H9 (cell line): ENCODE results near the gene FEZF1. TPM values are rescaled to one million over a fixed set of nuclear protein-coding genes. Genes with fewer than 3 reads are reported as not detected.

Experiments
- DNase-seq: peaks from one replicate; pipeline ENCODE4 v3.0.0-alpha.2; 2017
- H2AFZ ChIP-seq: one replicate; pipeline ENCODE4 v1.6.1; 2013; ENCODE audit warnings: mild to moderate bottlenecking, low read length, control low read depth, moderate library complexity
- H2AK5ac ChIP-seq: 2 replicates; pipeline ENCODE4 v1.6.1; 2013; ENCODE audit warnings: low read length, control low read depth, mixed read lengths; ENCODE audit not compliant: insufficient read length
- H2BK120ac ChIP-seq: one replicate; pipeline ENCODE4 v1.6.1; 2013; ENCODE audit warnings: low read depth, mild to moderate bottlenecking, low read length, control low read depth, inconsistent platforms; ENCODE audit not compliant: poor library complexity, severe bottlenecking
- H2BK12ac ChIP-seq: 2 replicates; pipeline ENCODE4 v1.6.1; 2013; ENCODE audit warnings: low read length, control low read depth, mixed read lengths, low read depth; ENCODE audit not compliant: insufficient read length
- H2BK15ac ChIP-seq: 2 replicates; pipeline ENCODE4 v1.6.1; 2013; ENCODE audit warnings: low read depth, low read length, control low read depth
- H2BK20ac ChIP-seq: one replicate; pipeline ENCODE4 v1.6.1; 2013; ENCODE audit warnings: low read depth, mild to moderate bottlenecking, low read length, control low read depth, inconsistent platforms; ENCODE audit not compliant: poor library complexity, severe bottlenecking
- H2BK5ac ChIP-seq: 2 replicates; pipeline ENCODE4 v1.6.1; 2013; ENCODE audit warnings: low read length, control low read depth, mixed read lengths; ENCODE audit not compliant: insufficient read length
- H3K14ac ChIP-seq: 2 replicates; pipeline ENCODE4 v1.6.1; 2013; ENCODE audit warnings: low read length, control low read depth; ENCODE audit not compliant: insufficient read depth
- H3K18ac ChIP-seq: 2 replicates; pipeline ENCODE4 v1.6.1; 2013; ENCODE audit warnings: low read depth, mild to moderate bottlenecking, mixed read lengths, low read length, control low read depth; ENCODE audit not compliant: insufficient read length
- H3K23ac ChIP-seq: 2 replicates; pipeline ENCODE4 v1.6.1; 2013; ENCODE audit warnings: low read length, control low read depth, mixed read lengths, low read depth; ENCODE audit not compliant: insufficient read length
- H3K23me2 ChIP-seq: 2 replicates; pipeline ENCODE4 v1.6.1; 2013; ENCODE audit warnings: low read depth, mild to moderate bottlenecking, mixed read lengths, low read length, control low read depth; ENCODE audit not compliant: insufficient read length, poor library complexity, severe bottlenecking
- H3K27ac ChIP-seq: 2 replicates; pipeline ENCODE4 v1.5.1; 2013; ENCODE audit warnings: low read length, control low read depth, mixed read lengths, low read depth; ENCODE audit not compliant: insufficient read length
- H3K27me3 ChIP-seq: 2 replicates; pipeline ENCODE4 v1.6.1; 2013; ENCODE audit warnings: low read length, control low read depth, inconsistent platforms; ENCODE audit not compliant: insufficient read depth
- H3K4ac ChIP-seq: 2 replicates; pipeline ENCODE4 v1.6.1; 2013; ENCODE audit warnings: low read depth, mild to moderate bottlenecking, control low read depth, inconsistent platforms, low read length, moderate library complexity
- H3K4me1 ChIP-seq: 2 replicates; pipeline ENCODE4 v1.6.1; 2013; ENCODE audit warnings: low read length, control low read depth, inconsistent platforms; ENCODE audit not compliant: insufficient read depth
- H3K4me2 ChIP-seq: 2 replicates; pipeline ENCODE4 v1.6.1; 2013; ENCODE audit warnings: low read length, control low read depth, mixed read lengths; ENCODE audit not compliant: insufficient read length, insufficient read depth
- H3K56ac ChIP-seq: 2 replicates; pipeline ENCODE4 v1.6.1; 2013; ENCODE audit warnings: low read depth, mild to moderate bottlenecking, mixed read lengths, low read length, control low read depth; ENCODE audit not compliant: insufficient read length
- H3K79me1 ChIP-seq: 2 replicates; pipeline ENCODE4 v1.6.1; 2013; ENCODE audit warnings: low read depth, mild to moderate bottlenecking, moderate library complexity, low read length, control low read depth, inconsistent platforms; ENCODE audit not compliant: insufficient read depth, poor library complexity, severe bottlenecking
- H3K79me2 ChIP-seq: 2 replicates; pipeline ENCODE4 v1.6.1; 2013; ENCODE audit warnings: low read length, control low read depth, inconsistent platforms; ENCODE audit not compliant: insufficient read depth
- H3K9ac ChIP-seq: 2 replicates; pipeline ENCODE4 v1.6.1; 2013; ENCODE audit warnings: low read length, control low read depth, mixed read lengths; ENCODE audit not compliant: insufficient read length; ENCODE audit errors: extremely low read depth
- H3K9me3 ChIP-seq: one replicate; pipeline ENCODE4 v1.6.1; 2013; ENCODE audit warnings: low read depth, low read length, inconsistent platforms; ENCODE audit not compliant: control insufficient read depth
- H3T11ph ChIP-seq: one replicate; pipeline ENCODE4 v1.6.1; 2013; ENCODE audit warnings: mild to moderate bottlenecking, low read length, control low read depth, inconsistent platforms
- H4K20me1 ChIP-seq: one replicate; pipeline ENCODE4 v1.6.1; 2013; ENCODE audit not compliant: control insufficient read depth, insufficient read length, insufficient read depth
- H4K5ac ChIP-seq: 2 replicates; pipeline ENCODE4 v1.6.1; 2013; ENCODE audit warnings: low read depth, mild to moderate bottlenecking, mixed read lengths, low read length, control low read depth; ENCODE audit not compliant: insufficient read length
- H4K8ac ChIP-seq: replicated peaks from 2 replicates; pipeline ENCODE4 v1.6.1; 2013; ENCODE audit warnings: low read length, control low read depth, mixed read lengths, low read depth; ENCODE audit not compliant: insufficient read length
- H4K91ac ChIP-seq: 2 replicates; pipeline ENCODE4 v1.6.1; 2013; ENCODE audit warnings: low read depth, mild to moderate bottlenecking, moderate library complexity, mixed read lengths, low read length, control low read depth; ENCODE audit not compliant: insufficient read length
- H3K27ac Mint-ChIP-seq, 3 experiments: 2 replicates in 2 of 3; 3 replicates in 1 of 3; pipeline ENCODE4 v1.8.0; 2020 to 2021; ENCODE audit warnings: mixed read lengths in 3 of 3, mild to moderate bottlenecking in 1 of 3, moderate library complexity in 1 of 3
- H3K27me3 Mint-ChIP-seq: 2 replicates; pipeline ENCODE4 v1.8.0; 2021; ENCODE audit warnings: low read depth, mild to moderate bottlenecking, moderate library complexity, mixed read lengths
- H3K36me3 Mint-ChIP-seq, 3 experiments: 2 replicates in 2 of 3; 3 replicates in 1 of 3; pipeline ENCODE4 v1.8.0; 2020 to 2021; ENCODE audit warnings: low read depth in 3 of 3, mixed read lengths in 3 of 3; ENCODE audit not compliant: insufficient read depth in 1 of 3
- H3K4me1 Mint-ChIP-seq, 2 experiments: 2 replicates each; pipeline ENCODE4 v1.8.0; 2020; ENCODE audit warnings: mixed read lengths in 2 of 2
- H3K4me3 Mint-ChIP-seq, 2 experiments: 2 replicates in 1 of 2; 3 replicates in 1 of 2; pipeline ENCODE4 v1.8.0; 2020 to 2021; ENCODE audit warnings: mild to moderate bottlenecking in 2 of 2, mixed read lengths in 2 of 2, moderate library complexity in 1 of 2
- H3K9me3 Mint-ChIP-seq, 2 experiments: 2 replicates in 1 of 2; 3 replicates in 1 of 2; pipeline ENCODE4 v1.8.0; 2020; ENCODE audit warnings: mild to moderate bottlenecking in 2 of 2, mixed read lengths in 2 of 2, moderate library complexity in 1 of 2
- WGBS: extraction: QIAGEN DNeasy Blood & Tissue Kit; methylation state at CpG from one replicate; pipeline ENCODE4 v1.1.7; 2013; ENCODE audit warnings: missing lambda C conversion rate, low lambda C conversion rate, mixed read lengths; ENCODE audit not compliant: insufficient read length; ENCODE audit errors: extremely low coverage; 5-methylcytosine and 5-hydroxymethylcytosine counted together
- total RNA-seq: library from RNA; stranded (reverse); gene quantifications from 2 replicates; pipeline ENCODE4 v1.2.1, GENCODE V29; 2021
- TF ChIP-seq, protein P1 (sequence below): fragments of 200-600 bp; sonication (generic); conservative IDR thresholded peaks from 3 replicates; pipeline ENCODE4 v1.8.0; 2021; ENCODE audit warnings: antibody characterized with exemption, mild to moderate bottlenecking

The FEZF1 gene
- total RNA-seq, 1 experiment from 2014 or later, result 37.8 TPM

DNA sequence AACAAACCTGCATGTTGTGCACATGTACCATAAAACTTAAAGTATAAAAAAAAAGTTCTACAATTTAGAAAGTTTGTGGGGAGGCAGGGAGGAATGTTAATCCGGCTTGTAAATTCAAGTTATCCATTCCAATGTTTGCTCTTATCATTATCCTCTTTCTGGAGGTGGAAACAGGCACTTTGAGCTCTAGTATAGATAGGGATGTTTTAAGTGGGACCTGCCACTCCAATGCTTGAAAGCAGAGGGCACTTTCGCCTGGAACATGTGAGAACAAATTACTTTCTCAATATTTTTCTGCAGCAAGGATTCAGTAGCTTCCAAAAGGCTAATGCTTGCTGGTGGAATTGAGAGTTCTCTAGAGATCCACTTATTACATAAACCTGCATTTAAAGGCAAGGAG, 45.6 kb downstream of the FEZF1 start:
- Histone ChIP-seq H3K14ac (no peak overlapping the region), H4K8ac (no peak overlapping the region), H3K4ac (no peak overlapping the region), H2BK20ac (no peak overlapping the region), H4K20me1 (no peaks in the 10 kb centered on the region), H3K79me2 (no peaks in the 10 kb centered on the region), H3K27ac (no peak overlapping the region), H3K9ac (no peak overlapping the region), H2BK15ac (no peak overlapping the region), H4K5ac (no peak overlapping the region), H2BK12ac (no peak overlapping the region), H2AFZ (no peak overlapping the region), H3K27me3 (no peaks in the 10 kb centered on the region), H3K23ac (no peak overlapping the region), H4K91ac (no peak overlapping the region), H2AK5ac (no peak overlapping the region), H2BK5ac (no peak overlapping the region), H3K9me3 (no peaks in the 10 kb centered on the region), H3K56ac (no peak overlapping the region), H3T11ph (no peak overlapping the region), H3K79me1 (no peaks in the 10 kb centered on the region), H3K4me2 (no peak overlapping the region), H3K4me1 (peaks cover 15% of the 10 kb centered on the region; the same call in 1 of the 2 replicates), H3K18ac (no peak overlapping the region), H2BK120ac (no peak overlapping the region), H3K23me2 (no peaks in the 10 kb centered on the region)
- Mint-ChIP-seq H3K9me3 (no peaks in the 10 kb centered on the region), H3K36me3 (no peaks in the 10 kb centered on the region), H3K4me1 (peaks cover 45 to 47% of the 10 kb centered on the region in 2 experiments), H3K4me3 (no peak overlapping the region), H3K27ac (no peak overlapping the region), H3K27me3 (peaks cover 2% of the 10 kb centered on the region)
- DNase-seq, result no peak
- WGBS, result no CpG with 5 or more reads among the region's 2 CpGs
- TF ChIP-seq, protein P1, sequence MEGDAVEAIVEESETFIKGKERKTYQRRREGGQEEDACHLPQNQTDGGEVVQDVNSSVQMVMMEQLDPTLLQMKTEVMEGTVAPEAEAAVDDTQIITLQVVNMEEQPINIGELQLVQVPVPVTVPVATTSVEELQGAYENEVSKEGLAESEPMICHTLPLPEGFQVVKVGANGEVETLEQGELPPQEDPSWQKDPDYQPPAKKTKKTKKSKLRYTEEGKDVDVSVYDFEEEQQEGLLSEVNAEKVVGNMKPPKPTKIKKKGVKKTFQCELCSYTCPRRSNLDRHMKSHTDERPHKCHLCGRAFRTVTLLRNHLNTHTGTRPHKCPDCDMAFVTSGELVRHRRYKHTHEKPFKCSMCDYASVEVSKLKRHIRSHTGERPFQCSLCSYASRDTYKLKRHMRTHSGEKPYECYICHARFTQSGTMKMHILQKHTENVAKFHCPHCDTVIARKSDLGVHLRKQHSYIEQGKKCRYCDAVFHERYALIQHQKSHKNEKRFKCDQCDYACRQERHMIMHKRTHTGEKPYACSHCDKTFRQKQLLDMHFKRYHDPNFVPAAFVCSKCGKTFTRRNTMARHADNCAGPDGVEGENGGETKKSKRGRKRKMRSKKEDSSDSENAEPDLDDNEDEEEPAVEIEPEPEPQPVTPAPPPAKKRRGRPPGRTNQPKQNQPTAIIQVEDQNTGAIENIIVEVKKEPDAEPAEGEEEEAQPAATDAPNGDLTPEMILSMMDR, result no peak
